Measurements from ENCODE around the gene UBA3. TPM values are rescaled to one million over a fixed set of nuclear protein-coding genes. Genes with fewer than 3 reads are reported as not detected.

Gene UBA3
- 55.8 and 59.2 TPM in 2 replicates for total RNA-seq

GRCh38 chr3:69080233-69080920 lies at the start of gene UBA3:
Gene UBA3, minus strand, starts transcription at chr3:69080365. Its CDS starts 12 bp downstream, at chr3:69080353.
- DNase-seq (ENCODE audit: low read depth in 2 of 2), result peak; percentile 57 to 91

- DNase-seq (ENCODE audit: low read depth in 2 of 2), result no peak
Measured at GRCh38 chr3:69129531-69129930, 49.4 kb upstream of the UBA3 start.

GRCh38 chr3:69128509-69128908 lies 48.3 kb upstream of the UBA3 start:
- DNase-seq (ENCODE audit: low read depth in 2 of 2), result no peak

GRCh38 chr3:69126999-69127398 lies 46.8 kb upstream of the UBA3 start:
- no peak for DNase-seq (ENCODE audit: low read depth in 2 of 2)

- DNase-seq (ENCODE audit: low read depth in 2 of 2), result no peak
Measured at GRCh38 chr3:69126216-69126615, 46.1 kb upstream of the UBA3 start.

GRCh38 chr3:69122403-69122802 lies 42.2 kb upstream of the UBA3 start, which contains the start of gene LMOD3:
Gene LMOD3, minus strand, starts transcription at chr3:69122595. Its CDS starts 209 bp downstream, at chr3:69122386.
- no peak for DNase-seq (ENCODE audit: low read depth in 2 of 2)

- DNase-seq (ENCODE audit: low read depth in 2 of 2), result peak in 1 of 2 donors; percentile 70
Measured at GRCh38 chr3:69121950-69122349, 41.8 kb upstream of the UBA3 start.

GRCh38 chr3:69121513-69121912 lies 41.3 kb upstream of the UBA3 start:
- DNase-seq (ENCODE audit: low read depth in 2 of 2), result no peak

GRCh38 chr3:69120879-69121464 lies 40.8 kb upstream of the UBA3 start:
- DNase-seq (ENCODE audit: low read depth in 2 of 2), result peak; percentile 66 to 85

GRCh38 chr3:69119681-69120080 lies 39.5 kb upstream of the UBA3 start:
- no peak for DNase-seq (ENCODE audit: low read depth in 2 of 2)

- DNase-seq (ENCODE audit: low read depth in 2 of 2), result no peak
Measured at GRCh38 chr3:69119138-69119537, 39.0 kb upstream of the UBA3 start.

GRCh38 chr3:69118555-69118954 lies 38.4 kb upstream of the UBA3 start:
- no peak for DNase-seq (ENCODE audit: low read depth in 2 of 2)

- no peak for DNase-seq (ENCODE audit: low read depth in 2 of 2)
Measured at GRCh38 chr3:69116897-69117296, 36.7 kb upstream of the UBA3 start.

- no peak for DNase-seq (ENCODE audit: low read depth in 2 of 2)
Measured at GRCh38 chr3:69116162-69116561, 36.0 kb upstream of the UBA3 start.

- no peak for DNase-seq (ENCODE audit: low read depth in 2 of 2)
Measured at GRCh38 chr3:69115731-69116130, 35.6 kb upstream of the UBA3 start.

GRCh38 chr3:69113536-69113935 lies 33.4 kb upstream of the UBA3 start:
- DNase-seq (ENCODE audit: low read depth in 2 of 2), result no peak

GRCh38 chr3:69110941-69111546 lies 30.9 kb upstream of the UBA3 start:
- DNase-seq (ENCODE audit: low read depth in 2 of 2), result no peak

- DNase-seq (ENCODE audit: low read depth in 2 of 2), result peak in 1 of 2 donors; percentile 21
Measured at GRCh38 chr3:69108811-69109210, 28.6 kb upstream of the UBA3 start.

- no peak for DNase-seq (ENCODE audit: low read depth in 2 of 2)
Measured at GRCh38 chr3:69107841-69108240, 27.7 kb upstream of the UBA3 start.

- no peak for DNase-seq (ENCODE audit: low read depth in 2 of 2)
Measured at GRCh38 chr3:69105320-69105719, 25.2 kb upstream of the UBA3 start.

GRCh38 chr3:69104586-69104985 lies 24.4 kb upstream of the UBA3 start:
- no peak for DNase-seq (ENCODE audit: low read depth in 2 of 2)

- no peak for DNase-seq (ENCODE audit: low read depth in 2 of 2)
Measured at GRCh38 chr3:69103123-69103522, 23.0 kb upstream of the UBA3 start.

- no peak for DNase-seq (ENCODE audit: low read depth in 2 of 2)
Measured at GRCh38 chr3:69102384-69102783, 22.2 kb upstream of the UBA3 start.
